H1 (cell line): ENCODE results near the gene TXNDC12. TPM values are rescaled to one million over a fixed set of nuclear protein-coding genes. Genes with fewer than 3 reads are reported as not detected.
A peak's percentile ranks its signal among the peaks of the same experiment; 100 is the strongest.
"Not testable (repeated sequence)": the region's sequence is repeated elsewhere in the genome, so short reads cannot be mapped to it uniquely, and the experiment has no call there.

ENCODE experiments used
- CTCF ChIA-PET: fragments of 300-600 bp; sonication (Branson Sonifier 250); formaldehyde crosslinking; loops from one replicate; lab custom pipeline; 2021; ENCODE audit not compliant: partially characterized antibody; lab: Charles Lee
- POLR2A ChIA-PET: fragments of 300-600 bp; sonication (Branson Sonifier 250); formaldehyde crosslinking; loops from one replicate; lab custom pipeline; 2021; ENCODE audit warnings: inconsistent platforms; ENCODE audit not compliant: partially characterized antibody; lab: Charles Lee
- DNase-seq, 2 experiments: peaks; one replicate each; pipeline versions ENCODE4 v3.0.0 to v3.0.0-alpha.2; 2010 to 2022; ENCODE audit warnings: low spot score in 2 of 2, low read depth in 1 of 2, mixed read lengths in 1 of 2
- FAIRE-seq: peaks from 2 replicates; lab custom pipeline; 2011; peaks lifted over from hg19 to GRCh38; lab: Jason Lieb, UNC
- H2AFZ ChIP-seq: 2 replicates; pipeline ENCODE4 v1.8.1; 2012; ENCODE audit warnings: low read length, inconsistent platforms
- H2AK5ac ChIP-seq: 2 replicates; pipeline ENCODE4 v1.6.1; 2013; ENCODE audit warnings: low read depth, low read length
- H2BK120ac ChIP-seq: replicated peaks from 2 replicates; pipeline ENCODE3; 2013; ENCODE audit warnings: low read depth, low read length, inconsistent platforms
- H2BK12ac ChIP-seq: 2 replicates; pipeline ENCODE4 v1.6.1; 2013; ENCODE audit warnings: low read depth, low read length
- H2BK15ac ChIP-seq: 2 replicates; pipeline ENCODE4 v1.6.1; 2013; ENCODE audit warnings: low read length
- H2BK20ac ChIP-seq: 2 replicates; pipeline ENCODE4 v1.6.1; 2013; ENCODE audit warnings: low read length
- H2BK5ac ChIP-seq: 2 replicates; pipeline ENCODE4 v1.6.1; 2013; ENCODE audit warnings: low read depth, low read length
- H3K14ac ChIP-seq: 2 replicates; pipeline ENCODE4 v1.6.1; 2013; ENCODE audit warnings: inconsistent platforms; ENCODE audit not compliant: insufficient read length
- H3K18ac ChIP-seq: 2 replicates; pipeline ENCODE4 v1.6.1; 2013; ENCODE audit warnings: low read length; ENCODE audit errors: extremely low read depth
- H3K23ac ChIP-seq: 2 replicates; pipeline ENCODE4 v1.6.1; 2013; ENCODE audit warnings: inconsistent platforms; ENCODE audit not compliant: insufficient read length
- H3K23me2 ChIP-seq: 2 replicates; pipeline ENCODE4 v1.6.1; 2013; ENCODE audit warnings: low read depth, low read length
- H3K27ac ChIP-seq: 2 replicates; pipeline ENCODE4 v1.6.1; 2011; ENCODE audit warnings: low read depth, low read length, inconsistent platforms
- H3K27me3 ChIP-seq, 4 experiments: replicated peaks in 1 of 4; 1 replicate in 1 of 4; 2 replicates in 3 of 4; pipeline versions ENCODE4 v1.6.1 to v1.8.1; 2011 to 2013; ENCODE audit warnings: low read length in 3 of 4, mild to moderate bottlenecking in 3 of 4, inconsistent platforms in 2 of 4, mixed read lengths in 2 of 4, moderate library complexity in 1 of 4; ENCODE audit not compliant: control insufficient read depth in 3 of 4, insufficient read depth in 3 of 4; ENCODE audit errors: extremely low read depth in 1 of 4
- H3K36me3 ChIP-seq, 4 experiments: 2 replicates each; pipeline versions ENCODE4 v1.6.1 to v1.8.1; 2011 to 2013; ENCODE audit warnings: mild to moderate bottlenecking in 4 of 4, low read length in 3 of 4, moderate library complexity in 2 of 4, control low read depth in 1 of 4, inconsistent platforms in 1 of 4; ENCODE audit not compliant: insufficient read depth in 4 of 4, control insufficient read depth in 2 of 4
- H3K4ac ChIP-seq: replicated peaks from 2 replicates; pipeline ENCODE3; 2013; ENCODE audit warnings: low read length, low read depth, mixed read lengths, inconsistent platforms; ENCODE audit not compliant: insufficient read length
- H3K4me1 ChIP-seq, 4 experiments: replicated peaks in 1 of 4; 1 replicate in 1 of 4; 2 replicates in 3 of 4; pipeline versions ENCODE4 v1.6.1 to v1.8.1; 2011 to 2013; ENCODE audit warnings: low read length in 3 of 4, inconsistent platforms in 2 of 4, mixed read lengths in 1 of 4; ENCODE audit not compliant: insufficient read depth in 4 of 4, control insufficient read depth in 3 of 4
- H3K4me2 ChIP-seq, 2 experiments: 2 replicates each; pipeline versions ENCODE4 v1.6.1 to v1.8.1; 2011 to 2013; ENCODE audit warnings: low read depth in 2 of 2, low read length in 2 of 2, control low read depth in 1 of 2, inconsistent platforms in 1 of 2, mild to moderate bottlenecking in 1 of 2; ENCODE audit not compliant: insufficient read depth in 1 of 2
- H3K4me3 ChIP-seq, 4 experiments: fragments of 200-600, 300-600 bp in 1 of 4; sonication (generic), shearing (Covaris generic), sonication (Bioruptor Twin) in 1 of 4; 2 replicates each; pipeline versions ENCODE4 v1.5.1 to v1.8.1; 2011 to 2016; ENCODE audit warnings: low read length in 4 of 4, low read depth in 3 of 4, control low read depth in 2 of 4, inconsistent platforms in 2 of 4, mild to moderate bottlenecking in 2 of 4, mixed read lengths in 1 of 4, moderate library complexity in 1 of 4; ENCODE audit not compliant: insufficient read depth in 2 of 4; ENCODE audit errors: extremely low read depth in 1 of 4
- H3K56ac ChIP-seq: replicated peaks from 2 replicates; pipeline ENCODE3; 2013; ENCODE audit warnings: low read depth, mild to moderate bottlenecking, mixed read lengths, low read length, inconsistent platforms; ENCODE audit not compliant: insufficient read length
- H3K79me1 ChIP-seq: 2 replicates; pipeline ENCODE4 v1.6.1; 2013; ENCODE audit warnings: low read depth, low read length, control low read depth
- H3K79me2 ChIP-seq, 2 experiments: 2 replicates each; pipeline versions ENCODE4 v1.6.1 to v1.8.1; 2012 to 2013; ENCODE audit warnings: low read length in 2 of 2, mild to moderate bottlenecking in 2 of 2, inconsistent platforms in 1 of 2; ENCODE audit not compliant: insufficient read depth in 2 of 2, control insufficient read depth in 1 of 2
- H3K9ac ChIP-seq, 4 experiments: replicated peaks in 1 of 4; 1 replicate in 1 of 4; 2 replicates in 3 of 4; pipeline versions ENCODE4 v1.6.1 to v1.8.1; 2011 to 2013; ENCODE audit warnings: low read depth in 3 of 4, low read length in 3 of 4, control low read depth in 2 of 4, mild to moderate bottlenecking in 2 of 4, moderate library complexity in 2 of 4, inconsistent platforms in 1 of 4; ENCODE audit errors: extremely low read depth in 1 of 4
- H3K9me3 ChIP-seq, 2 experiments: 2 replicates each; pipeline versions ENCODE4 v1.6.1 to v1.8.1; 2012 to 2013; ENCODE audit warnings: mild to moderate bottlenecking in 2 of 2, moderate library complexity in 2 of 2, control low read depth in 1 of 2, inconsistent platforms in 1 of 2, low read depth in 1 of 2, low read length in 1 of 2, mixed read lengths in 1 of 2; ENCODE audit not compliant: insufficient read depth in 2 of 2
- H4K20me1 ChIP-seq, 2 experiments: replicated peaks in 1 of 2; 2 replicates each; pipeline versions ENCODE3 to v1.8.1; 2011 to 2013; ENCODE audit warnings: inconsistent platforms in 2 of 2, low read length in 2 of 2, mild to moderate bottlenecking in 1 of 2; ENCODE audit not compliant: insufficient read depth in 2 of 2, control insufficient read depth in 1 of 2
- H4K5ac ChIP-seq: 2 replicates; pipeline ENCODE4 v1.6.1; 2013; ENCODE audit warnings: low read length, low read depth, mixed read lengths, inconsistent platforms; ENCODE audit not compliant: insufficient read length
- H4K8ac ChIP-seq: 2 replicates; pipeline ENCODE4 v1.8.0; 2013; ENCODE audit warnings: mild to moderate bottlenecking, moderate library complexity, low read length, inconsistent platforms; ENCODE audit not compliant: insufficient read depth; ENCODE audit errors: extremely low read depth
- H4K91ac ChIP-seq: replicated peaks from 2 replicates; pipeline ENCODE3; 2013; ENCODE audit warnings: low read length, mixed read lengths, inconsistent platforms; ENCODE audit not compliant: insufficient read length
- MAFK ChIP-seq: IDR thresholded peaks from 2 replicates; pipeline ENCODE4 v1.6.1; 2012; ENCODE audit warnings: low read depth, mild to moderate bottlenecking, improper control_type of control experiment, low read length
- polyA plus RNA-seq, 7 experiments: library from polyadenylated mRNA; depleted of rRNA in 3 of 7; stranded (reverse) in 5 of 7; unstranded in 2 of 7; fragments of >200 nt in 5 of 7; fragments of 200-250 nt in 2 of 7; gene quantifications; 1 replicate in 5 of 7; 2 replicates in 1 of 7; 4 replicates in 1 of 7; pipeline versions ENCODE4 v1.2.1 to v1.2.3, GENCODE V29; 2011 to 2013; ENCODE audit warnings: missing spikeins in 2 of 7, mixed read lengths in 2 of 7
- total RNA-seq: library from RNA; stranded (reverse); fragmentation: NEBNext Ultra II Directional; extraction: Animal tissue kit (Norgen Biotek cat#: 25700); gene quantifications from 2 replicates; pipeline ENCODE4 v1.2.1, GENCODE V29; 2021

Gene TXNDC12
- total and polyA plus RNA-seq, 2 of the 8 experiments (the other 6 are each of a cell fraction or from before 2014, with no cell fraction given) = 35.2 to 89.8 TPM

GRCh38 chr1:52087892-52088291, 32.9 kb upstream of the TXNDC12 start:
- not testable (repeated sequence) for H3K23me2 ChIP-seq

More at GRCh38 chr1:52087892-52088291, 32.9 kb upstream of the TXNDC12 start:
- peak; percentile 57; the same call in 1 of the 2 replicates for TF ChIP-seq MAFK
- H3K79me2 ChIP-seq, H3K4me3 ChIP-seq, H3K79me1 ChIP-seq, H3K9me3 ChIP-seq, H2AFZ ChIP-seq, H3K4ac ChIP-seq, H2BK5ac ChIP-seq, H3K18ac ChIP-seq, H2AK5ac ChIP-seq, H2BK12ac ChIP-seq, H2BK120ac ChIP-seq, H2BK20ac ChIP-seq, H2BK15ac ChIP-seq, H3K27ac ChIP-seq, DNase-seq, H3K27me3 ChIP-seq, H3K4me2 ChIP-seq, H4K8ac ChIP-seq, FAIRE-seq, H4K20me1 ChIP-seq, H3K14ac ChIP-seq, H3K23ac ChIP-seq, H3K56ac ChIP-seq, H3K9ac ChIP-seq, H4K91ac ChIP-seq, H4K5ac ChIP-seq, H3K4me1 ChIP-seq: not testable (repeated sequence)
- ChIA-PET CTCF (interaction anchor here (0.6 to 1.0 kb wide), 2 partner anchors 42 to 461 kb away, joined by 3 to 4 read pairs; no protein-coding TSS in a partner anchor), POLR2A (interaction anchor here (0.9 kb wide), 1 partner anchor 22 kb away, joined by 3 read pairs; no protein-coding TSS in a partner anchor)
- peaks cover 0 to 48% (median 21%) of the 10 kb centered on the region in 4 experiments; a peak in 6 of 8 replicates for H3K36me3 ChIP-seq
